GM19467 (cell line): ENCODE results near the gene GPR176.
"Not testable (repeated sequence)": the region's sequence is repeated elsewhere in the genome, so short reads cannot be mapped to it uniquely, and the experiment has no call there.

Source experiments
- ATAC-seq: cut with Tn5 transposase; IDR thresholded peaks from one replicate; pipeline ENCODE4 v1.9.1; 2021; ENCODE audit warnings: mild to moderate bottlenecking, moderate library complexity; ENCODE audit not compliant: unreplicated experiment

Gene GPR176

DNA sequence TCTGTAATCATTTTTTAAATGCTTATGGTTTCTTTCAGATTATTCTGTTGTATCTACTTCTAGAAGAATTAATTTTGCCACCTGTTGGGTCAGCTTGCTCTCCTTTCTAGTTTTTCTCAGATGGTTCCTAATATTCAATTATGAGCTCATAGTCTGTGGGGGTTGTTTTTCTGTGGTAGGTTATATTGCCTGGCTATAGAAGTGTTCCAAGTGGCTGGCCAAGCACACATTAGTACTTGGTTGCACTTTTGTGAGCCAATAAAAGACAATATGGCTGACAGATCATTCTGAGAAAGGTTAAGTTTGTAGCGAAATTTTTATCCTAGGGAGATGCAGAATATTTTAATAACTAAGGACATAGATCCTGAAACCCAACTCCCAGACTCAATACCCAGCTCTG, 105.6 kb downstream of the GPR176 start:
- ATAC-seq = no peak

DNA sequence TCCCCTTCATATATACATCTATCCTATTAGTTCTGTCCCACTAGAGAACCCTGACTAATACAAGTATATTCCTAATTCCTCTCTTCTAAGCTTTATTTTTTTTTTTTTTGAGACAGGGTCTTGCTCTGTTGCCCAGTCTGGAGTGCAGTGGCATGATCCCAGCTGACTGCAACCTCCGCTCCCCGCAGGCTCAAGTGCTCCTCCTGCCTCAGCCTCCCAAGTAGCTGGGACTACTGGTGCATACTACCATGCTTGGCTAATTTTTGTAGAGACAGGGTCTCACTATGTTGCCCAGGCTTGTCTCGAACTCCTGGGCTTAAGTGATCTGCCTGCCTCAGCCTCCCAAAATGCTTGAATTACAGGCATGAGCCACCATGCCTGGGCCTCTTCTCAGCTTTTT, 107.4 kb downstream of the GPR176 start:
- not testable (repeated sequence) for ATAC-seq

DNA sequence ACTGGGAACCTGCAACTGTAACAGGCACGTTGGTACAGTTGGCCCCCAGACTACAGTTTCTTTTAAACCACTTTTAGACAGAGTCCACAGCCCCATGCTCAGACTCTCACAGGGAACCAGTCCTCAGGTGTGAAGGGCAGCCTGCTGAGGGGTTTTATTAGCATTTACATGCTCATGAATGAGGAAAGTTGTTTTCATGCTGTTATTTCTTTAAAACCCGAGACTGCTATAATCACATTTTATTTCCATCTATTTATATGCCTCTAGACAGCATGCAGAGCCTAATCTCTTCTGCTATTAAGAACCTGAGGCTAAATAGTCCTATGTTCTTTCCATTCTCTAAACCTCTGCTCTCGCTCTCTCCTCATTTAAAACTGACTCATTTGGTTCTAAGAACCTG, 111.2 kb downstream of the GPR176 start:
- ATAC-seq = no peak

DNA sequence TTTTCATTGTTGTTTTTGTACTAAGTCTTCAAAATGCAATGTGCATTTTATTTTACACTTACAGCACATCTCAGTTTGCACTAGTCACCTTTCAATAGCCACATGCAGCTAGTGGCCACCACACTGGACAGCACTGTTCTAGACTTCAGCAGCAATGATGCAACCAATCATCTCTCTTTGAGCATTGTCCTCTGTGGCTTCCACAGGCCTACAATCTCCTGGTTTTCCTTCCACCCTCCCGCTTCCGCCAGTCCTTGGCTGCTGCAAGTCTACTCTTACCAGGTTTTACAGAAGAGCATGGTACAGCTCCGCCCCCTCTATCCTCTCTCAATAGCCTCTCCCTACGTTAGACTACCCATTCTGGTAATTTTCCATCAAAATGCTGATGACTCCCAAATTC, 112.3 kb downstream of the GPR176 start:
- ATAC-seq = no peak

DNA sequence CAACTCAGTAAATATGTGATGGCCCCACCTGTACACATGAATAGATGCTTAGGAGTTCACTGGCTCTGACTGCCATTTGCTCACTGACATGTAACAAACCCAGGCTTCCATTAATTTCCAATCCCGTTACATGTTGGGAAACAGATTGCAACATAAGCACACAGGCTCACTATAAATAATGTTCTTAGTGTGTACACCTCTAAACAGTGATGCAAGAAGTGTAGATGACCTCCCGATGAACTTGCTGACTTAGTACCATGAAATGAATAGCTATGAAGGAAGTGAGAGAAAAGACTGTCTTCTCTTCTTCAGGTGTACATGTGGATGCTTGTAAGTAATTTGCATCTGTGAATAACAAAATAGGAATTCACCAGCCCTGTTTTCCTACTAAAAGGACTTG, 116.0 kb downstream of the GPR176 start:
- ATAC-seq = no peak

DNA sequence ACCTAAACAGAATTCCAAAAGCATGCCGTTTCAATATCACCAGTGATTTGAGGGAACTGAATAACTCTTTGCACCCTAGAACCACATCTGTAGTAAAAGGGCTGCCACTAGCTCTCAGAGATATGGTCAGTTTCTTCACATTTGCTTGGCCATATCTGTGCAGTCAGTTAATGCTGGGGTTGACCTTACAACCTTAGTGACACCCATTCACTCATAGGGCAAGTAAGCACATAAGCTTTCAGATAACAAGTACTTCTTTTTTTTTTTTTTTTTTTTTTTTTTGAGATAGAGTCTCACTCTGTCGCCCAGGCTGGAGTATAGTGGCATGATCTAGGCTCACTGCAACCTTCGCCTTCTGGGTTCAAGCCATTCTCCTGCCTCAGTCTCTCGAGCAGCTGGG, 117.0 kb downstream of the GPR176 start:
- ATAC-seq = no peak

DNA sequence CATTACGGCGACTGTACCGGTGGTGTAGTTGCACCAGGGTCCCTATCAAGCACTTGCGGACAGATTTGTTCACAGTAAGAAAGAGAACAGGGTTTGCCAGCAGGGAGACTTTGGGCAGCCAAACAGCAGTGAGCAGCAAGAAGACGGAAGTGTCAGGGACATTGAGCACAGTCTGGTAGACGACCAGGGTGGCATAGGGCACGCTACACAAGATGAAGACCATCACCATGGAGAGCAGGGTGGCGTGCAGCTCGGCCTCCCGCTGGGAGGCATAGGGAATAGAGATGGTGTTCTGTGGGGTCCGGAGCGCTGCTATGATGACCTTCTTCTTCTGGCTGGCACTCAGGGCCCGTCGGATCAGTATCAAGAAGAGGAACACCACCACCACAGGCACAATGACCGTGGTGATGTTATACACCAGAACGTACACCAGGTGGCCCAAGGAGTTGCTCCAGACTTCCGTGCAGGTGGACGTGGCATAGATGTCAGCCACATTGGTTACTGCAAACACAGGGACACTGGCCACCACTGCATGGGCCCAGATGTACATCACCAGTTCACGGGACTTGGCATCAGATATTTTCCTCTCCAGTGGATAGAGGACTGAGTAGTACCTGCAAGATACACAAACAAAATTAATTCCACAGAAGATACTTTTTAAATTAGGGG, 118.3 kb downstream of the GPR176 start:
- no peak for ATAC-seq

DNA sequence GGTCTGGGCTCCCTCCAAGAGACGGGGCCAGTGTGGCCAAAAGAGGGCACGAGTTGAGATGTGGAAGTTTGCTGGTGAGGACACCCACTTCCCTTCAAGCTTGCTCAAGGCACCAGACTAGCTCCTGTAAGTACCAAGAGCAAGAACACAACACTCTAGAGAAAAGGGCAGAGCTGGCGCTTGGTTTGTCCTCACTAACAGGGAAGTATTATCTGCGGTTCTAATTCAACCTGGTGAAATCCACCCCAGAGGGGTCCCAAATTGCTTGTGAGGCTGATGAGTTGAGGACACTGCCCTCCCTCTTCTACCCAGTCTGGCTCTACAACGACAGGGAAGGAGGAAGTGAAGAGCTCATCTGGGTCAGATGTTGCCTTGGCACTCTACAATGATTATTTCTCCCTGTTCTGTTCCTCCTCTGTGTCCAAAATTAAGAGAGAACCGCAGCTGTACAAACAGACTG, 120.5 kb downstream of the GPR176 start:
- no peak for ATAC-seq

DNA sequence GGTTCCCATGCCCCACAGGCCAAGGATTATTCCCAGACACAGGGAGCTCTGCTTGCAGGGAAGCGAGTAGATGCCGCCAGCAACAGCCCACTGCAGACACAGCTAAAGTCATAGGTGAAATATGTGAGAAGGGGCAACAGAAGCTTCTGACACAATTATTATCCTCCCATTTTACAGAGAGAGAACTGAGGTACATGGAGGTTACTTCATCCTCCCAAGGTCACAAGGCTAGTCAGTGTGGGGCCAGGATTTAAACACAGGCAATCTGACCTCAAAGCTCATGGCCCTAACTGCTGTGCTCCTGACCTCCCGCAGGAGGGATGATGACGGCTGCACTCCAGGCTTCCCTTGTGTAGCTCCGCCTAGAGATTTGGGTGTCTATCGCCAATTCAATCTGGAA, 121.7 kb downstream of the GPR176 start:
- no peak for ATAC-seq

DNA sequence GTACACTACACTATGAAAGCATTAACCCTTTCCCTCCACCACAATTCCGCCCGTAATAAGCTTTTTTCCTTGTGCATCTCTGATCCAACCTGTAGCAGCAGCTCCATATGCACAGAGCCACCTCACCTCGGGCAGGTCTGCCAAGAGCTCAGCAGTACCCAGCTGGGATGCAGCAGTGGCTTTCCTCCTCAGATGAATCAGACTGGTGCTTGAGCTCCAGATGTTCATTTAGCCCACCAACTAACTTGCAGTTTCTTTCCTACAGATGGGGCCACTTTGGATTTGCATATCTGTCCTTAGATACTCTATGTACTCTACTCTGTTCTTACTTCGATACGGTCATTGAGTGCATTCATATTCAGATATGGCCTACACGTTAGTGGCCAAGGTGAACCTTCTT, 122.7 kb downstream of the GPR176 start:
- ATAC-seq = no peak

DNA sequence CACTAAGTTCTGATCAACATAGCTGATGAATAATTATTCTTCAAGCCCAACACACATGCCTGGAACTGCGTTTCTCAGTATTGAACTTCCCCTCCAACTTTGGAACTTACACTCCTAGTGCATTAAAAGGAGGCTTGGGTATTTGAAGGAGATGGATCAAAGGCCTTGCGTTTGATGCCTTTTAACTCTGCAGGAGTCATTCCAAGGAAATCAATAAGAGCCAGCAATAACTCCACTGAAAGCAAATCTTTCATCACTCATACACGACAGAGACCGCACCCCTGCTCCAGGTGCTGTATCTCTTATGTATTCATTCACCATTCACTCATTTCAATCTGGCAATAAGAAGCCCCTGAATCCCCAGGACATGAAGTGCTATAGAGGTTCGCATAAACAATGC, 123.5 kb downstream of the GPR176 start:
- no peak for ATAC-seq

DNA sequence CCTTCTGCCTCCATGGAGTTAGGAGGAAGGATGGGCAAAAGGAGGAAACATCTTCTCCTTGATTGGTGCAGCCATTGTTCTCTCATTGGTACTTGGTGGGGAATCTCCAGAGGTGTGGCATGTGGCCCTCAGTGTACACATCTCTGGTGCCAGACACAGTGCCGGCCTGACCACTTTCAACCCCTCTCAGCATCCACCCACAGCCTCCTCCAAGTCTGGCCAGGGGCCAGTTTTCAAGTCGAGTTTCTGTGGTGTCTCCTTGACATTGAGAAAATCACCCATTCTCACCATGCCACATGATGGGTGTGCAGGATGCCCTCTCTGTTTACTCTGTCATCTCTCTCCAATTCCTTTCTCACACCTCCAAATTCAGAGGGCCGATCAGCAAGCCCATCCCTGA, 124.6 kb downstream of the GPR176 start:
- ATAC-seq = no peak

DNA sequence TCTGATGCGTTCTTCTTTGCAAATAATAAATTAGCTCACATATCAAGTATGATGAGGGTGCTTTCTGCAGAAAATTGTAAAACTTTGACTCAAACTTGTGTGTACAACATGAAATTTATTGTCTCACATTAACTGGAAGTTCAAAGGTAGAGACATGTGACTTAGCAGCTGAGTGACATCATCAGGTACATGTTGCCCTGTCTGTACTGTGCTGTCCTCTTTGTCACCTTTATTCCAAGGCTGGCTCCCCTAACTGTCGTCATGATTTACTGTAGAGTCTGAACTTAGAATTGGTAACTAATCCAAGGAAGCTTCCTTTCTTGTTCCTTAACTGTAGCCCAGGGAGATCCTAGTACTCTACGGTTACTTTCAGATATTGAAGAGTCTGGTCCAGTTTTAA, 125.1 kb downstream of the GPR176 start:
- ATAC-seq = no peak

DNA sequence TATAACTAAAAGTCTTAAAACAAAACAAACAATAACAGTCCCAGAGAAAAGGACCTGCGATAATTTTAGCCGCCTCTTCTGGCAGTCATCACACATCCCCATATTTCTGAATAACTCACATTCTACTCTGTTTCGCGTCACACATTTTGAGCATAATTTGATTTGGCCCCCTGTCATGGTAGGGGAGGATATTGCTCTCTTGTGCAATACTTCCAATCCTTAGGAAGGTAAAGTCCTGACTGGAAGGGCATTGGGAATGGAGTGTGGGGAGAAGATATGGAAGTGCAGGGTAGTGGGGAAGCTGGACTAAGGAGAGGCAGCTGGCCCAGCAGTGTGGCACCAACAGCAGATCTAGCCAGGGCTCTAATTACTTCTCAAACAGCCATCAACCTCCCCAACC, 126.1 kb downstream of the GPR176 start:
- ATAC-seq = no peak

DNA sequence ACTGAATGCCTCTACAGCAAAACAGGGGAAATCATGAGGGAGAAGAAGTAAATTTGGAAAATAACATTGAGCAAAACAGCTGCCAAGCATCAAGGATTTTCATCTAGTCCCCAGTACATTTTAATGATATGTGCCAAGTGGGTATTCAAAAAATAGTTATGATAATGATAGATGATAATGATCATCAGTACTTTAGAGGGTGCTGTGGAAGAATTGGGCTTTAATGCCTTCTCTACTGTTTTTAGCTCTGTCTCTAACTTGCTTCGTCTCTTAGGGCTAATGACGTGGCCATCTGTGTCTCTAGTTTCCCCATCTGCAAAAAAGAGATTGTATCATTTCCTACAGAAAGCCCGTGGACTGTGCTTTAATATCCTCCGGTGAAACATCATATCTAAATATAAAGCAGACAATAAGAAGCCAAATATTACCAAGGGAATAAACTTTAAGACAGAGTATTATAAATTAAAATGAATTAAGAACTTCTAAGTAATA, 127.2 kb downstream of the GPR176 start:
- no peak for ATAC-seq

DNA sequence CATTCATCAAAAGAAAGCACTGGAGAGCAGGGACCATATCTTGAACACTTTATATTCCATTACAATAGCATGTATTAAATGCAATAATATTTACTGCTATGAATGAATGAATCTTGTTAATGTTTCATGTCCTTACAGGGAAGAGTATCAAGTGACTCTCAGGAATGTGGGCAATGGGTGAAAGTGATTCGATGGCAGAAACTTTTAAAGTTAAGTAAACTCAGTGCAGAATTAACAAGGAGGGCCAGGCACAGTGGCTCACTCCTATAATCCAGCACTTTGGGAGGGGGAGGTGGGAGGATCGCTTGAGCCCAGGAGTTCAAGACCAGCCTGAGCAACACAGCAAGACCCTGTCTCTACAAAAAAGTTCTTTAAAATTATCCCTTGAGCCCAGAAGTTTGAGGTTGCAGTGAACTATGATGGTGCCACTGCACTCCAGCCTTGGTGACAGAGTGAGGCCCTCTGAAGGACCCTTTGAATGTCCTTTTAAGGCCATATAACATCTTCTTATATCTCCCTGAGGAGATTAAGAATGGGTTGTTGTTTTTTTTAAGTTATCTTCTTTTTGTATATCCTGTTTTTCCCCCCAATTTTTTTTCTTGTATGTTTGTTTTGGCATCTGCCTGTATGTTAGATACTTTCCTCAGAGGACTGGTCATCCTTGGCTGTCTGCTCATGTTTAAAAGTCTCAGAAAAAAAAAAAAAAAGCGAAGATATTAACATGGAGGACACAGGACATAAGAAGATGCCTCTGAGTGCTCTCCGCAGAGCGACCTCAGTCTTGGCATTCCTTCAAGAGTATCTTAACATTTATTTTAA, 127.8 kb downstream of the GPR176 start:
- no peak for ATAC-seq

DNA sequence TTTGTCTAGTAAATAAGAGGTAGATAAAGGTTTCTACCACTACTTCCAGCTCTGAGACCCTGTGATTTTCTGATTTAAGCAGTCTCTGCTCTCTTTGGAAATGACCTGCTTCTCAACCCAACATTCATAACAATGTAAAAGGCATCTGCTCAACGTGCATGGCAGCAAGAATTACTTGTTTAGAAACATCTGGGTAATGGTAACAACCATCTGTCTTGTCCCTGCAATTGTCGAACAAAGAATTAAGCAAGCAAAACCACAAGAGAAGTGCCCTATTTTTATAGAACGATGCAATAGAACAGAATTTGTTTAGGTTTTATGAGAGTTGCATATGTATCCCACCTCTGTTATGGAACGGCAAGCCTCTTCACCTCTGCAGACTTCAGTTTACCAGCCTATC, 130.3 kb downstream of the GPR176 start:
- ATAC-seq = no peak

DNA sequence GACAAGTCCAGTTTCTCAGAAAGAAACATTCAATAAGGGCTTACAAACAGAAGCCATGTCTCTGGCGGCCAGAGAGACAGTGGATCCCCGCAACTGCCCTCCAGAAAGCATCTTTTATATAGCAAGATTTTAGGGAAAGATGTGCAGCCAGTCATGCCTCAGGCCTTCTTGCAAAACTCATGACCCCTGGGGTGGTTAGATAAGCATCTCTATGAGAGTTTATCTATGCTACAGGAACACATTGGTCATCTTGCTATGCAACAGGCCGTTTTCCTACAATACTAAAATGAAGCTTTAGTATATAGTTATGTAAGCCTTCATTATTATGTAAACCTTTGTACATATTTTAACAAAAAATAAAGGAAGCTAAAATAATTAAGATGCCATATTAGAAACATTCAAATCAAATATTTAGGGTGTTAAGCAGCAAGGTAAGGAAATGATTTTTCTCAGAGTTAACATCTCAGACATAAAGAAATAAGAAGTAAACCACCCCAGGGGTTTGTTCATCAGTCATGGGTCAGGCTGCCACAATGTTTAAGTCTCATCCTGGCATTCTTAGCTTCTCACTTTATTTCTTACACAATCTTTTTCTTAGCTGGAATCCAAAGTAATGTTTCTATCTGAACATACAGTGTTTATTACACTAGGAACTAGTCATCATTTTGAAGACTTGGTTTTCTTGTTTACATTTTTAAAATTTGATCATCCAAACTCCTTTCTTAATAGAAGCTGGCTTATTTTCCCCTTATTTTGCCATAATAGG, 131.1 kb downstream of the GPR176 start:
- no peak for ATAC-seq

DNA sequence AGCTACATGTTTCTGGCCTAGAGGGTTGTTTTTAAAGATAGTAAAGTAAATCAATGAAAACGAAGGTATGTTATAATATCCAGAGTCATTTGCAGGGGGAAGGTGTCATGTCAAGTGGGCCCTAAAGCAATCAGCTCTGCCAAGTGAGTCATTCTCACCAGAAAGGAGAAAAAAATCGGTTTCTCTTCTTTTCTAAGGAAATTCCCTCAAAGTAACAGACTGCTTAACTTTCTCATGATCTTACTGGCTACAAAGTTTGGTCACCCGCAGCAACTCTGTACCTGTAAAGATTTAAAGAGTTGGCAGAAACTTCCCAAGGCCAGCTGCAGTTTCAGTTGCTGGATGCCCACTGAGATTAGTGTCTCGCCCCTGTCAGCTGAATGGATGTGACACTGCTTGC, 132.0 kb downstream of the GPR176 start:
- no peak for ATAC-seq

DNA sequence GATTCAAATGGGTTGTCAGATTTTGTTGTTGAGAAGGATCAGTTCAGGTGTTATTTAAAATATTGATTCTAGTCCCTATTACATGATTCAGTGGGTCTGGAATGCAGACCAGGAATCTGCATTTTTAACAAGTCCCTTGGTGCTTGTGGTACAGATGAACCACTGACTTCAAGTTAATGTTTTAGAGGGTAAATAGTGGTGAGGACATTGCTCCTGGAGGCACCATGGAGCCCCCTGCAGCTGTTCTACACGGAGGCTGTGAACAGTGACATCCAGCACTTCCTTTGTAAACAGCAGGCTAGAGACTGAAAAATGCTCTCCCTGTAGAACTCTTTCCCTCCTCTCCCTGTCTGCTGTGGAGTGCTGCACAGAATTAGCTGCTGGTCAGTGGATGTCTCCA, 132.6 kb downstream of the GPR176 start:
- no peak for ATAC-seq

DNA sequence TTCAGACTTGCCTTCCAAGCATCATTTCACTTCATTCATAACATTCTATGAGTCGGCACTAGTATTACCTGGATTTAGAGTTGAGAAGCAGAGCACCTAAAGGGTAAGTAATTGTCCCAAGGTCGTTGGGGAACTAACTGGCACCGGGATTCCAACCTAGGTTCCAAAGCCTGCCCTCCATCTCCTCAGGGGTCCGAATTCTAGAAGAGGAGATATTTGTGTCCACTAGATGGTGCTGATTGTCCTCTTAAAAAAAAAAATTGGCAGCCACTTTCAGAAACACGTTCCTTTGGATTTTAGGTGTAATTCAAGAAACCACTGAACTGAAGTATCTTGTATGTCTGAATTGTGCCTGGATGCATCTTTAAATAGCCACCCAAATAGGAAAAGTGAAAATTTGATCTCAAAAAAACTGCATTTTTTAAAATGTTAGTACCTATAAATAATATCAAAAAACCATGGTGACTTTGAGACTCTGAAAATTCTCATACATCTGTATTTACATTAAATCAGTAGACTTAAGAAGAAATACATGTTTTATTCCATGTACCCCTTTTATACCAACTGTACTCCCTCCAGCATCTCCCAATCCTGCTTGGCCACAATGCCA, 133.5 kb downstream of the GPR176 start:
- ATAC-seq = no peak
